ENCODE results near the gene CADPS2.

DNA sequence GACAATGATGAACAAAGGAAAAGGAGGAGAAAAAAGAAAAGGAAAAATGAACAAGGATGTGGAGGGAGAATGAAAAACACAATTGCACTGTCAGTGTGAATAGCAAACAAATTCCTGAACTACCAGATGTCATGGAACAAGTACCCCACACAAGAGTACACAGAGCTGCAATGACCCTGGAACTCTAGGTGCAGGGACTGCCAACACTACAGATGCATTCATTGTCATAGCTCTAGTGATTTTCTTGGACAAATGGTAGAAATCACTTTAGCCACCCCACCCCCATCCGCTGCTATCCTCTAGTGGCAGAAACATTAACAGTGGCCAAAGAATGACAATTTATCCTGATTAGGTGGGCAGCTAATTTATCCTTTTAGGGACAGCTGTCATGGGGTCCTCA lies 190.4 kb downstream of the CADPS2 start:
- TF ChIP-seq, protein P1, sequence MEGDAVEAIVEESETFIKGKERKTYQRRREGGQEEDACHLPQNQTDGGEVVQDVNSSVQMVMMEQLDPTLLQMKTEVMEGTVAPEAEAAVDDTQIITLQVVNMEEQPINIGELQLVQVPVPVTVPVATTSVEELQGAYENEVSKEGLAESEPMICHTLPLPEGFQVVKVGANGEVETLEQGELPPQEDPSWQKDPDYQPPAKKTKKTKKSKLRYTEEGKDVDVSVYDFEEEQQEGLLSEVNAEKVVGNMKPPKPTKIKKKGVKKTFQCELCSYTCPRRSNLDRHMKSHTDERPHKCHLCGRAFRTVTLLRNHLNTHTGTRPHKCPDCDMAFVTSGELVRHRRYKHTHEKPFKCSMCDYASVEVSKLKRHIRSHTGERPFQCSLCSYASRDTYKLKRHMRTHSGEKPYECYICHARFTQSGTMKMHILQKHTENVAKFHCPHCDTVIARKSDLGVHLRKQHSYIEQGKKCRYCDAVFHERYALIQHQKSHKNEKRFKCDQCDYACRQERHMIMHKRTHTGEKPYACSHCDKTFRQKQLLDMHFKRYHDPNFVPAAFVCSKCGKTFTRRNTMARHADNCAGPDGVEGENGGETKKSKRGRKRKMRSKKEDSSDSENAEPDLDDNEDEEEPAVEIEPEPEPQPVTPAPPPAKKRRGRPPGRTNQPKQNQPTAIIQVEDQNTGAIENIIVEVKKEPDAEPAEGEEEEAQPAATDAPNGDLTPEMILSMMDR (IDR thresholded peaks at IDR 0.05; ENCODE audit: low read depth, low read length, missing input control) = no peak
- TF ChIP-seq HNF4G (IDR thresholded peaks at IDR 0.05) = no peak
- TF ChIP-seq, protein P2, sequence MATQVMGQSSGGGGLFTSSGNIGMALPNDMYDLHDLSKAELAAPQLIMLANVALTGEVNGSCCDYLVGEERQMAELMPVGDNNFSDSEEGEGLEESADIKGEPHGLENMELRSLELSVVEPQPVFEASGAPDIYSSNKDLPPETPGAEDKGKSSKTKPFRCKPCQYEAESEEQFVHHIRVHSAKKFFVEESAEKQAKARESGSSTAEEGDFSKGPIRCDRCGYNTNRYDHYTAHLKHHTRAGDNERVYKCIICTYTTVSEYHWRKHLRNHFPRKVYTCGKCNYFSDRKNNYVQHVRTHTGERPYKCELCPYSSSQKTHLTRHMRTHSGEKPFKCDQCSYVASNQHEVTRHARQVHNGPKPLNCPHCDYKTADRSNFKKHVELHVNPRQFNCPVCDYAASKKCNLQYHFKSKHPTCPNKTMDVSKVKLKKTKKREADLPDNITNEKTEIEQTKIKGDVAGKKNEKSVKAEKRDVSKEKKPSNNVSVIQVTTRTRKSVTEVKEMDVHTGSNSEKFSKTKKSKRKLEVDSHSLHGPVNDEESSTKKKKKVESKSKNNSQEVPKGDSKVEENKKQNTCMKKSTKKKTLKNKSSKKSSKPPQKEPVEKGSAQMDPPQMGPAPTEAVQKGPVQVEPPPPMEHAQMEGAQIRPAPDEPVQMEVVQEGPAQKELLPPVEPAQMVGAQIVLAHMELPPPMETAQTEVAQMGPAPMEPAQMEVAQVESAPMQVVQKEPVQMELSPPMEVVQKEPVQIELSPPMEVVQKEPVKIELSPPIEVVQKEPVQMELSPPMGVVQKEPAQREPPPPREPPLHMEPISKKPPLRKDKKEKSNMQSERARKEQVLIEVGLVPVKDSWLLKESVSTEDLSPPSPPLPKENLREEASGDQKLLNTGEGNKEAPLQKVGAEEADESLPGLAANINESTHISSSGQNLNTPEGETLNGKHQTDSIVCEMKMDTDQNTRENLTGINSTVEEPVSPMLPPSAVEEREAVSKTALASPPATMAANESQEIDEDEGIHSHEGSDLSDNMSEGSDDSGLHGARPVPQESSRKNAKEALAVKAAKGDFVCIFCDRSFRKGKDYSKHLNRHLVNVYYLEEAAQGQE (IDR thresholded peaks at IDR 0.05) = no peak

All from liver (tissue), 3 donors.